Stimulated activated effector memory CD8-positive, alpha-beta T cell treated with anti-CD3 and anti-CD28 coated beads, Interleukin-12 subunit alpha, Interleukin-12 subunit beta, amount 100 ng/mL, for 72 hours (primary cell): ENCODE measurements around the gene MRGPRE.

Source experiments
- ATAC-seq: fragments of 150-1000 bp; cut with Tn5 transposase; 2 replicates; pipeline ENCODE4 v1.10.0; 2021
- DNase-seq, 2 donors: peaks; one replicate each; pipeline ENCODE4 v3.0.0; 2021 to 2022; ENCODE audit warnings: low spot score in 2 of 2
- H3K27ac Mint-ChIP-seq: one replicate; pipeline ENCODE4 v1.8.0; 2022; ENCODE audit warnings: mild to moderate bottlenecking, mixed read lengths
- H3K36me3 Mint-ChIP-seq: one replicate; pipeline ENCODE4 v1.8.0; 2022; ENCODE audit warnings: mild to moderate bottlenecking, mixed read lengths
- H3K4me1 Mint-ChIP-seq: one replicate; pipeline ENCODE4 v1.8.0; 2022; ENCODE audit warnings: mixed read lengths
- H3K4me3 Mint-ChIP-seq: one replicate; pipeline ENCODE4 v1.8.0; 2022; ENCODE audit warnings: mild to moderate bottlenecking, mixed read lengths
- H3K9me3 Mint-ChIP-seq: one replicate; pipeline ENCODE4 v1.8.0; 2022; ENCODE audit warnings: mixed read lengths

MRGPRE gene

GRCh38 chr11:3221408-3222002, 10.7 kb downstream of the MRGPRE start:
- DNase-seq (no peak), ATAC-seq (no peak)
- Mint-ChIP-seq H3K4me1 (peaks cover 19% of the 10 kb centered on the region), H3K36me3 (no peaks in the 10 kb centered on the region), H3K4me3 (no peak overlapping the region), H3K27ac (no peak overlapping the region), H3K9me3 (no peaks in the 10 kb centered on the region)

GRCh38 chr11:3220521-3221407, 11.5 kb downstream of the MRGPRE start:
- no peaks in the 10 kb centered on the region for H3K9me3 Mint-ChIP-seq
- no peak overlapping the region for H3K4me3 Mint-ChIP-seq
- DNase-seq (no peak), ATAC-seq (no peak)
- no peaks in the 10 kb centered on the region for H3K36me3 Mint-ChIP-seq
- H3K4me1 Mint-ChIP-seq = peaks cover 20% of the 10 kb centered on the region
- H3K27ac Mint-ChIP-seq = no peak overlapping the region

GRCh38 chr11:3220101-3220500, 12.1 kb downstream of the MRGPRE start:
- DNase-seq (no peak), ATAC-seq (no peak)
- peaks cover 20% of the 10 kb centered on the region for H3K4me1 Mint-ChIP-seq
- no peaks in the 10 kb centered on the region for H3K9me3 Mint-ChIP-seq
- no peak overlapping the region for H3K27ac Mint-ChIP-seq
- no peaks in the 10 kb centered on the region for H3K36me3 Mint-ChIP-seq
- H3K4me3 Mint-ChIP-seq = no peak overlapping the region

GRCh38 chr11:3219281-3219892, 12.8 kb downstream of the MRGPRE start:
- DNase-seq = no peak
- no peaks in the 10 kb centered on the region for H3K36me3 Mint-ChIP-seq

GRCh38 chr11:3218483-3219280, 13.5 kb downstream of the MRGPRE start, which contains the start of gene MRGPRG:
TSS of gene MRGPRG (minus strand) at chr11:3218813. CDS start at chr11:3218813, 0 bp downstream.
- Mint-ChIP-seq H3K27ac (no peak within 1 kb of the TSS), H3K36me3 (no peaks in the 10 kb centered on the region), H3K9me3 (no peaks in the 10 kb centered on the region), H3K4me3 (no peak within 1 kb of the TSS), H3K4me1 (peaks cover 22% of the 10 kb centered on the region)
- ATAC-seq (no peak), DNase-seq (no peak)

More at GRCh38 chr11:3219281-3219892, 12.8 kb downstream of the MRGPRE start:
- H3K27ac Mint-ChIP-seq = no peak overlapping the region
- no peaks in the 10 kb centered on the region for H3K9me3 Mint-ChIP-seq
- H3K4me3 Mint-ChIP-seq = no peak overlapping the region
- ATAC-seq = no peak
- H3K4me1 Mint-ChIP-seq = peaks cover 20% of the 10 kb centered on the region

- Mint-ChIP-seq H3K9me3 (no peaks in the 10 kb centered on the region), H3K36me3 (no peaks in the 10 kb centered on the region), H3K4me3 (no peak overlapping the region), H3K27ac (no peak overlapping the region), H3K4me1 (peaks cover 20% of the 10 kb centered on the region)
- ATAC-seq (no peak), DNase-seq (no peak)
These were observed 14.3 kb downstream of the MRGPRE start for GRCh38 chr11:3217818-3218482.

- DNase-seq = no peak
- Mint-ChIP-seq H3K4me3 (no peak overlapping the region), H3K27ac (no peak overlapping the region), H3K4me1 (peaks cover 15% of the 10 kb centered on the region), H3K36me3 (no peaks in the 10 kb centered on the region), H3K9me3 (no peaks in the 10 kb centered on the region)
- no peak for ATAC-seq
These were observed 16.1 kb downstream of the MRGPRE start for GRCh38 chr11:3216027-3216525.

GRCh38 chr11:3215346-3216026, 16.7 kb downstream of the MRGPRE start:
- Mint-ChIP-seq H3K4me1 (peaks cover 15% of the 10 kb centered on the region), H3K27ac (no peak overlapping the region), H3K4me3 (no peak overlapping the region), H3K9me3 (no peaks in the 10 kb centered on the region), H3K36me3 (no peaks in the 10 kb centered on the region)
- DNase-seq (no peak), ATAC-seq (no peak)

GRCh38 chr11:3214420-3214699, 17.9 kb downstream of the MRGPRE start:
- no peak overlapping the region for H3K4me3 Mint-ChIP-seq
- no peaks in the 10 kb centered on the region for H3K9me3 Mint-ChIP-seq
- H3K4me1 Mint-ChIP-seq = peaks cover 15% of the 10 kb centered on the region
- DNase-seq (no peak), ATAC-seq (no peak)
- H3K36me3 Mint-ChIP-seq = no peaks in the 10 kb centered on the region
- no peak overlapping the region for H3K27ac Mint-ChIP-seq

- Mint-ChIP-seq H3K27ac (no peak overlapping the region), H3K9me3 (no peaks in the 10 kb centered on the region), H3K4me3 (no peak overlapping the region), H3K36me3 (no peaks in the 10 kb centered on the region), H3K4me1 (peaks cover 15% of the 10 kb centered on the region)
- ATAC-seq (no peak), DNase-seq (no peak)
These were observed 18.4 kb downstream of the MRGPRE start for GRCh38 chr11:3213659-3214419.

- no peak overlapping the region for H3K4me3 Mint-ChIP-seq
- H3K4me1 Mint-ChIP-seq = peaks cover 12% of the 10 kb centered on the region
- ATAC-seq (no peak), DNase-seq (no peak)
- no peaks in the 10 kb centered on the region for H3K9me3 Mint-ChIP-seq
- H3K36me3 Mint-ChIP-seq = no peaks in the 10 kb centered on the region
- no peak overlapping the region for H3K27ac Mint-ChIP-seq
These were observed 23.9 kb downstream of the MRGPRE start for GRCh38 chr11:3208272-3208671.

GRCh38 chr11:3207526-3208189, 24.6 kb downstream of the MRGPRE start:
- DNase-seq = no peak

GRCh38 chr11:3206922-3207204, 25.4 kb downstream of the MRGPRE start:
- Mint-ChIP-seq H3K4me3 (no peak overlapping the region), H3K36me3 (no peaks in the 10 kb centered on the region), H3K27ac (no peak overlapping the region), H3K9me3 (no peaks in the 10 kb centered on the region), H3K4me1 (peaks cover 18% of the 10 kb centered on the region)
- DNase-seq = no peak
- ATAC-seq = no peak

More at GRCh38 chr11:3207526-3208189, 24.6 kb downstream of the MRGPRE start:
- Mint-ChIP-seq H3K27ac (no peak overlapping the region), H3K4me1 (peaks cover 14% of the 10 kb centered on the region), H3K9me3 (no peaks in the 10 kb centered on the region), H3K4me3 (no peak overlapping the region), H3K36me3 (no peaks in the 10 kb centered on the region)
- no peak for ATAC-seq
